A549 treated with ZK216348 at 1 μM for 4 hours (cell line): ENCODE measurements around the gene LRP5. TPM values are rescaled to one million over a fixed set of nuclear protein-coding genes. Genes with fewer than 3 reads are reported as not detected.

Experiments used
- total RNA-seq: library from RNA; stranded (reverse); fragments of 200-300 nt; extraction: Qiagen RNA extraction; gene quantifications from 5 replicates; pipeline ENCODE4 v1.2.3, GENCODE V29; 2022; ENCODE audit warnings: low read depth

The LRP5 gene
- 27.8 to 57.9 TPM (median 52.8 TPM) in 5 replicates for total RNA-seq

DNA sequence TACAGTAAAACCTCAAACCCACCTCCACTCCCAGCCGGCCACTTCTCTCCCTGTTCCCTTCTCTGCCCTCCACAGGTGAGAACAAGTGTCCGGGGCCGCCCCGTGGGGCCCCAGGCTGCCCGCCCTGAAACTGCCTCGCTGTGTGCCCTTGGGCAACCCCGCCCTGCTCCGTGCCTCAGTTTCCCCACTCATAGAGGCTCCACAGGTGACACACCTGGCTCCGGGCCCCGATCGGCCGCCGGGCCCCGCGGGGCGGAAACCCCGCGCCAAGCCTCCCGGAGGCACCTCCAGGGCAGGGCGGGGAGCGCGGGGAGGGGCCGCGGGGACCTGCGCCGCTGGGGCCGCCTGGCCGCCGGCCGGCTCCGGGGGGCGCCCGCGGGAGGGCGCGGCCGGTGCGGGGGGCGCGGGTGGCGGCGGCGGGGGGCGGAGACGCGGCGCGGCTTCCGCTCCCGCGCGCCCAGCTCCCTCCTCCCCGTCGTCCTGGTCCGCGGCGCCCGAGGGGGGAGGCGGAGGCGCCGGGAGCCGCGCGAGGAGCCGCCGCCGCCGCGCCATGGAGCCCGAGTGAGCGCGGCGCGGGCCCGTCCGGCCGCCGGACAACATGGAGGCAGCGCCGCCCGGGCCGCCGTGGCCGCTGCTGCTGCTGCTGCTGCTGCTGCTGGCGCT is at the start of gene LRP5:
Gene LRP5 (plus strand): TSS at position 475 of the 663 bp plus-strand sequence. CDS start 124 bp downstream, at position 599.

DNA sequence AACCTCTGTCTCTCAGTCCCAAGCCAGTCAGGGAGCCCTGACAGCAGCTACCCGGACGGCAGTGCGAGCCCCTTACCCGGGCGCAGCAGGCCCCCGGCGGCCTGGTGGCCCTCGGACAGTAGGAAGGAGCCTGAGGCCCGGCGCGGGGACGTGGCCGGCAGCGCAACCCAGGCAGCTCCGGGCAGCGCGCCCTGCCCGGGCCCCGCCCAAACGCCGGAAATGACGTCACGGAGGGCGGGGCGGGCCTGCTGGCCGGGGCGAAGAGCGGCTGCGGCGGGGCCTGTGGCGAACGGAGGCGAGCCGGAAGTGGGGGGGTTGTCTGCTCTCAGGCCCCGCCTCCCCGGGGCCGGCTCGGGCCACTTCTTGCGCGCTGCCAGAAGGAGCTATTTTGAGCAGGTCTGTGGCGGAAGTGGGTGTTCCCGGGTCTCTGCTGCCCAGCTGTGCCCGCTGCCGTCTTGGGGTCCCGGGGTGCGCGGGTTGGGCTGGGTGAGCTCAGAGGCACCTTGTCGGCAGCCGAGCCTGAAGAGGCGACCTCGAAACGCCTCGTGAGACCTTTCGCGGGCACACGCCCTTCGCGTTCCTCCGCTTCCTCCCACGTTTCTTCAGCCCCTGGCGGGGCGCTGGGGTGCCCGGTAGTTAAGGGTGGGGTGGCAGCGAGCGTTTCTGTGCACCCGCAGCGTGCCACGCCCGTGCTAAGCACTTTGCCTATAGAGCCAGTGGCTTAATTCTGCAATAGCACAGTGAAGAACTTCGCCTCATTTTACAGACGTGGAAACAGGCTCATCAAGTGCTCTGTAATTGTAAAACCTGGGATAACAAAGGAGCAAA is 40.4 kb upstream of the LRP5 start, which contains the start of gene C11orf24:
Gene C11orf24 (minus strand): TSS at position 193 of the 828 bp plus-strand sequence. CDS start 8,206 bp downstream, outside the sequence.

DNA sequence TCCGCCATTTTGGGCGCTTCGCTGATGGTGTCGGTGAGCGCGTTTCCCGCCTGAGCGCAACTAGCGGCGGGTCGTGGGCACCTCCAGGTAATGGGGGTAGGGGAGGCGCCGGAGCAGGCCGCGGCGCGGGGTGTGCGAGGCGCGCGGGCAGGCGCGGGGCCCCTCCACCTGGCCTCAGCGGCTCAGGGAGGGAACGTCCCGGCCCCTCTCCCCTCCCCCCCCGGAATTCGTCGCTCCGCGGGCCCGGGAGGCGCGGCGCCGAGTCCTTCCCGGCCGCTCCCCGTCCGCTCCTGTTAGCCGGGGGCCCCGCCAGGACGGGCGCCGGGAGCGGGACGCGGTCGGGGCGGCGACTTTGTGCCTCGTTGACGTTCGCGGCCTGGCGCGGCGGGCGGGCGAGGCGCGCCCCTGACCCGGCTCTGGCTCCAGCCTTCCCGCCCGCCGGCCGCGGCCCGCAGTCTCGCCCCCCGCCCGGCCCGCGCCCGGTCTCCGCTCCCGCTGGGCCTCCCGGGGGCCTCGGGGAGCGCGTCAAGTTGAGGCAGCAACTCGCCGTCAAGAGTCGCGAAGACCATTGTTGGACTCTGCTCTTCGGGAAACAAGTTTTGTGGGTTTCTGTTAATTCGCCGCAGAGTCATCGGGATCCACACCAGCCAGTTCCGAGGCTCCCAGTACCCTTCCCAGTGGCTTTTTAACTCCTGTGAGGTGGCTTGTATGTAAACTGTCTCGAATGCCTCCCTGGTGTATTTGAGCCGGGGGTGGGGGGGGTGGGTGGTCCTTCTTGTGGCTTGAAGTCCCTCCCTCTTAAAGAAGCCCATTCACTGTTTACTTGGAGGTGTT is 148.6 kb downstream of the LRP5 start, which contains the start of gene PPP6R3:
Gene PPP6R3 (plus strand): TSS at position 12 of the 834 bp plus-strand sequence. CDS start 76,913 bp downstream, outside the sequence.

Other genes with a start within 250 kb of the LRP5 start
- 27.3 to 33.8 TPM (median 32.4 TPM) in 5 replicates for gene CHKA, start 191.2 kb upstream of the LRP5 start, total RNA-seq
- gene KMT5B, start 99.3 kb upstream of the LRP5 start, total RNA-seq: 17.2 to 25.8 TPM (median 21.1 TPM) in 5 replicates
- gene C11orf24, start 40.6 kb upstream of the LRP5 start, total RNA-seq: 49.2 to 63.5 TPM (median 61.6 TPM) in 5 replicates
- gene PPP6R3, start 148.2 kb downstream of the LRP5 start, total RNA-seq: 47.2 to 67.3 TPM (median 55.0 TPM) in 5 replicates